Activated CD4-positive, alpha-beta T cell treated with anti-CD3 and anti-CD28 coated beads for 36 hours (primary cell): ENCODE data around the gene KLC1. TPM values are rescaled to one million over a fixed set of nuclear protein-coding genes. Genes with fewer than 3 reads are reported as not detected.

ENCODE experiments used
- ATAC-seq: fragments of 200-7000 bp; cut with Tn5 transposase; one replicate; pipeline ENCODE4 v1.10.0; 2021; ENCODE audit warnings: mild to moderate bottlenecking, moderate library complexity
- CTCF ChIA-PET: fragments of 350-600 bp; sonication (Branson Sonifier 250); formaldehyde crosslinking; loops from one replicate; lab custom pipeline; 2021; ENCODE audit warnings: antibody characterized with exemption; lab: Charles Lee
- POLR2A ChIA-PET: fragments of 350-600 bp; sonication (Branson Sonifier 250); formaldehyde crosslinking; loops from one replicate; lab custom pipeline; 2021; ENCODE audit warnings: antibody characterized with exemption, inconsistent platforms; lab: Charles Lee
- DNase-seq: peaks from one replicate; pipeline ENCODE4 v3.0.0-alpha.2; 2020
- H3K27ac Mint-ChIP-seq: one replicate; pipeline ENCODE4 v1.8.0; 2021; ENCODE audit warnings: mixed read lengths
- H3K27me3 Mint-ChIP-seq: one replicate; pipeline ENCODE4 v1.8.0; 2021; ENCODE audit warnings: mixed read lengths
- H3K36me3 Mint-ChIP-seq: one replicate; pipeline ENCODE4 v1.8.0; 2021; ENCODE audit warnings: low read depth, mixed read lengths
- H3K4me1 Mint-ChIP-seq: one replicate; pipeline ENCODE4 v1.8.0; 2021; ENCODE audit warnings: mixed read lengths
- H3K4me3 Mint-ChIP-seq: one replicate; pipeline ENCODE4 v1.8.0; 2021; ENCODE audit warnings: mild to moderate bottlenecking, moderate library complexity, mixed read lengths
- H3K9me3 Mint-ChIP-seq: one replicate; pipeline ENCODE4 v1.8.0; 2021; ENCODE audit warnings: low read depth, mixed read lengths
- intact Hi-C, 2 experiments: fragments of 100-400 bp; cut with DNase I in 1 of 2; cut with micrococcal nuclease in 1 of 2; formaldehyde crosslinking; loops; one replicate each; pipeline versions ENCODE4 v1.14.2 to v1.15.1; 2022 to 2024; cut with DNase I, micrococcal nuclease
- total RNA-seq, 2 experiments: library from RNA; stranded (reverse); gene quantifications; one replicate each; pipeline ENCODE4 v1.2.3, GENCODE V29; 2021

The KLC1 gene
- total RNA-seq, 2 experiments from 2014 or later = 97.4 to 113 TPM

- H3K4me3 Mint-ChIP-seq = no peak overlapping the region
- peaks cover 16% of the 10 kb centered on the region for H3K36me3 Mint-ChIP-seq
- H3K4me1 Mint-ChIP-seq = no peaks in the 10 kb centered on the region
- H3K27ac Mint-ChIP-seq = no peak overlapping the region
- intact Hi-C loops = no loop called here
- no peaks in the 10 kb centered on the region for H3K9me3 Mint-ChIP-seq
- CTCF ChIA-PET = no interaction called here
- no peaks in the 10 kb centered on the region for H3K27me3 Mint-ChIP-seq
- ATAC-seq (no peak), DNase-seq (no peak)
- POLR2A ChIA-PET = no interaction called here
Observed at GRCh38 chr14:103699901-103700752, 71.1 kb downstream of the KLC1 start.

GRCh38 chr14:103700753-103701490 lies 71.9 kb downstream of the KLC1 start:
- ChIA-PET POLR2A (interaction anchor here (1.2 kb wide), 1 partner anchor 15 kb away, joined by 3 read pairs; the partner anchor contains the start of genes XRCC3 and ZFYVE21), CTCF (no interaction called here)
- Mint-ChIP-seq H3K27me3 (no peaks in the 10 kb centered on the region), H3K36me3 (peaks cover 18% of the 10 kb centered on the region), H3K27ac (no peak overlapping the region), H3K9me3 (no peaks in the 10 kb centered on the region), H3K4me1 (no peaks in the 10 kb centered on the region), H3K4me3 (no peak overlapping the region)
- peak; percentile 23 for ATAC-seq
- intact Hi-C loops = no loop called here
- no peak for DNase-seq

DNA sequence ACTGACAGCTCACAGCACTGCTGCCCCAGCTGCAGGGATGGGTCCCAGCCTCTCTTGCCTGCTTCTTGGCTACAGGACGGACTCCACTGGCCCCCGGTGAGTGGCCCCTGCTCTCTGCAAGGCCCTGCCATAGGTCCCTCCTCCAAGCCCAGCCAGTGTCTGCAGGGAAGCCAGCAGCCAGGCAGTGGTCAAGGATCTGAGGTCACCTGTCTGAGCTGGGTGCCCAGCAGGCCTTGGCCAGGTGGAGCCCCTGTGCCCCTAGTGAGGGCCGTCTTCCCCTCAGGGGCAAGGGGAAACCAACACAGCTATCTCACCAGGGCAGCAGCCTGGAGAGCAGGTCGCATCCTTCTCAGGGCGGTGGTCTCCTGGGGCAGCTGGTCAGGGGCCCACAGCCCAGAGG lies 73.1 kb downstream of the KLC1 start:
- ChIA-PET POLR2A (interaction anchor here (1.2 kb wide), 1 partner anchor 13 kb away, joined by 3 read pairs; the partner anchor contains the start of genes XRCC3 and ZFYVE21), CTCF (no interaction called here)
- Mint-ChIP-seq H3K27ac (no peak overlapping the region), H3K4me1 (no peaks in the 10 kb centered on the region), H3K36me3 (peaks cover 18% of the 10 kb centered on the region), H3K9me3 (no peaks in the 10 kb centered on the region), H3K4me3 (no peak overlapping the region), H3K27me3 (no peaks in the 10 kb centered on the region)
- no peak for ATAC-seq
- no peak for DNase-seq
- intact Hi-C loops = no loop called here

DNA sequence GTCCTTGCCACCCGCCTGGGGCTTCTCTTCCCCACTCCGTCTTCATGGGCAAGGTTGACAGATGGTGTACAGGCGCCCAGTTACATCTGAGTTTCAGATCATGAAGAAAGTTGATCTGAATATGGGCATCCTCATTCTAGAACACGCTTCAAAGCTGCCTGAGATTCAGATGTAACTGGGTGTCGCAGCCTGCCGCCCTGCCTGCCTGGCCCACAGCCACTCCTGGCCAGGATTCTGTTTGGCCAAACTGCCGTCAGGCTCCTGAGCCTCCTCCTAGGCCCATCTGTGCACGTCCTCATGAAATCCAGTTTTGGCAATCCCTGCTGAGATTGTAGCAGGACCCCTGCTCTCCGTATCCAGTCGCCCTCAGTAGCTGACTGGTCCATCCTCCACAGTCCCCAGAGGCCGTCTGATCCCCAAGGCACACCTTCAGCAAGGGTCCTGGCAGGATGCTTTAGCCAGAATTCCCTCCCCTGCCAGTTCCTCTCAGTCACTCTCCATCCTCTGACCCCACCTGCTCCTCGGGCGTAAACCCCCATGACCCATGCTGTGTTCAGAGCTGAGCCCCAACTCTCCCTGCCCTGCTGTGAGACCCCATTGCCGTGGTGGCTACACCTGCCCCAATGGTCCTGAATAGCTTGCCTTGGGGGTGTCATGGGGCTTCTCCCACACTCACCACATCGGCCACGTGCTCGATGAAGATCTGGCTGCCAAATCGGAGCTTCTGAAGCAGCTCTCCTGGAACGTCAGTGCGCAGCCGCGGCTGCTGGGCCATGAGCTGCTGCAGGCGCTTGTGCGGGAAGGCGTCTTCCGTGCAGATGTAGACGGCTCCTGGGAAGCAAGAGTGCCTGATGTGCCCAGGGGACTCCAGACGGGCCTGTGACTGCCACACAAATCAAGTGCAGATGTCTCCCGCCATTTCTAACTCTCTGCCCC lies 73.8 kb downstream of the KLC1 start:
- no peak for DNase-seq
- Mint-ChIP-seq H3K9me3 (no peaks in the 10 kb centered on the region), H3K36me3 (peaks cover 18% of the 10 kb centered on the region), H3K4me1 (no peaks in the 10 kb centered on the region), H3K27ac (peak overlapping the region; percentile 24), H3K4me3 (no peak overlapping the region), H3K27me3 (no peaks in the 10 kb centered on the region)
- POLR2A ChIA-PET = no interaction called here
- ATAC-seq = no peak
- intact Hi-C loops = no loop called here
- CTCF ChIA-PET = interaction anchor here (0.7 kb wide), 1 partner anchor 10 kb away, joined by 3 read pairs; no protein-coding TSS in a partner anchor

DNA sequence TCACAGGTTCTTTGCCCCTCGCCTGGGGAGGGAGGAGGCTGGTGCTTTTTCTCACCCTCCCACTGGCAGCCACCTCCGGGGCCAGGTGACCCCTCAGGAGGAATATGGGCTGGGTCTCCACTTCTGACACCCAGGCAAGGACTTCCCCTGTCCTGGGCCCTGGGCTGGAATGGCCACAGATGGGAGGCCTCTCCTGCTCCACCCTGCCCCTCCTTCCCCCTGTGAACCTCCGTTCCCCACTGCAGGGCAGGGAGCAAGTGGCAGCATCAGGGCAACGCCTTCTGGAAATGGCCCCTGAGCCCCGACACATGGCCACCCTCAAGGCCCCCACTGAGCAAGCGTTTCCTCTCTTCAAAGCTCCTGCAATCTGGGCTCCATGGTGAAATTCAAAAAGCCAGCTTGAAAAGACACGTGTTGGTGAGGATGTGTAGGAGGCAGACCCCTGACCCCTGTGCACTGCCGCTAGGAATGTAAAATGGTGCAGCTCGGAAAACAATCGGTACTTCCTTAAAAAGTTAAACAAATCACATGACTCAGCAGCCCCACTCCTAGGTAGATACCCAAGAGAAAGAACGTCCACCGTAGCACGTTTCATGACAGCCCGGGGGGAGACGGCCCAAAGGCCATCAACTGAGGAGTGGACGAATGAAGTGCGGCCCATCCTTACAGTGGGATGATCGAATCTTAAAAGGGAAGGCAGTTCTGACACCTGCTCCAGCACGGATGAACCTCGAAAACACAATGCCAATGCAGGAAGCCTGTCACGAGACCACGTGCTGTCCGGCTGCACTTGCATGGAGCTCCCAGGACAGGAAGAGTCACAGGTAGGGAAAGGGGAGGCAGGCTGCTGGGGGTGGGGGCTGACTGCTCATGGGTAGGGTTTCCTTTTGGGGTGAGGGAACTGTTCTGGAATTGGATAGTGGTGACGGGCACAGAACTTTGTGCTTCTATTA lies 74.7 kb downstream of the KLC1 start:
- peak overlapping the region; percentile 53 for H3K27ac Mint-ChIP-seq
- peaks cover 25% of the 10 kb centered on the region for H3K36me3 Mint-ChIP-seq
- ATAC-seq = no peak
- H3K27me3 Mint-ChIP-seq = no peaks in the 10 kb centered on the region
- intact Hi-C loops = no loop called here
- CTCF ChIA-PET = no interaction called here
- no peak for DNase-seq
- H3K9me3 Mint-ChIP-seq = no peaks in the 10 kb centered on the region
- H3K4me3 Mint-ChIP-seq = no peak overlapping the region
- POLR2A ChIA-PET = no interaction called here
- no peaks in the 10 kb centered on the region for H3K4me1 Mint-ChIP-seq

DNA sequence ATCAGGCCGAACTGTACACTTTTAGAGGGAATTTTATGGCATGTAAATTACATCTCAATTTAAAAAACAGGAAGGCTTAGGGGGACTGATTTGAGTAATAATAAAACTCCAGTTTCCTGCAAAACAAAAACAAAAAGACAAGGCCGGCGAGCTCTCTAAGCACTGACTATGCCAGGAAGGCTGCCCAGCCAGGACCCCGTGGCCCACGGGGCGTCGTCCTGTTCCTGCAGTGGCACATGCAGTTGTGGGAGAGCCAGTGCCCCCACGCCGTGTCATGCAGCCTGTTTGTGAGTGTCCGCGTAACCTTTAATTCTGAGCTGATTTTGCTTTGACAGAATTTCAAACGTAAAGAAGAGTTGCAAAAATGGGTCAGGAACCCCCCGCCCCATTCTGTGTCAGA lies 75.7 kb downstream of the KLC1 start:
- ATAC-seq = no peak
- Mint-ChIP-seq H3K9me3 (no peaks in the 10 kb centered on the region), H3K4me1 (no peaks in the 10 kb centered on the region), H3K27me3 (no peaks in the 10 kb centered on the region), H3K36me3 (peaks cover 31% of the 10 kb centered on the region), H3K27ac (no peak overlapping the region), H3K4me3 (no peak overlapping the region)
- POLR2A ChIA-PET = interaction anchor here (0.7 to 1.4 kb wide), 2 partner anchors 9 kb away, joined by 3 read pairs; no protein-coding TSS in a partner anchor
- CTCF ChIA-PET = no interaction called here
- DNase-seq = no peak
- intact Hi-C loops = no loop called here

DNA sequence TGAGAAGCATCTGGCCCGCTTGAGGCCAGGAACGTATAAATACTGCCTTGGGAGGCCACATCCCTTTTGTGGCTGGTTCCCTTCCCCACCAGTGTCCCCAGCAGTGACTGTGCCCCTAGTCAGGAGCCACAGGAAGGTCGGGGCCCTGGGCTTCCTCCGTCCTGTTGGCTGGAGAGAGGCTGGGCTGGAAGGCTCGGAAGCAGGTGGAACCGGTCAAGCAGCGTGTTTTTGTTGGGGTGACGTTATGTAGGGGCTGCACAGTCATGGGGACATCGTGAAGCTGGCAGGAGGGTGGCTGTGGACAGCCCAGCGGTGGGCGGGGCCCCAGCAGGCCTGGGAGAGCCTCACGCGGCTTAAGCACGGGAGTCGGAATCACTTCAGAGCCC lies 76.1 kb downstream of the KLC1 start:
- no peaks in the 10 kb centered on the region for H3K9me3 Mint-ChIP-seq
- no peak for DNase-seq
- ChIA-PET CTCF (interaction anchor here (0.9 to 1.1 kb wide), 2 partner anchors 15 to 110 kb away, joined by 3 read pairs; no protein-coding TSS in a partner anchor), POLR2A (interaction anchor here (0.7 to 1.4 kb wide), 2 partner anchors 8 to 9 kb away, joined by 3 read pairs; no protein-coding TSS in a partner anchor)
- H3K36me3 Mint-ChIP-seq = peaks cover 31% of the 10 kb centered on the region
- no peak overlapping the region for H3K4me3 Mint-ChIP-seq
- H3K4me1 Mint-ChIP-seq = no peaks in the 10 kb centered on the region
- intact Hi-C loops = no loop called here
- no peak overlapping the region for H3K27ac Mint-ChIP-seq
- no peak for ATAC-seq
- H3K27me3 Mint-ChIP-seq = no peaks in the 10 kb centered on the region

DNA sequence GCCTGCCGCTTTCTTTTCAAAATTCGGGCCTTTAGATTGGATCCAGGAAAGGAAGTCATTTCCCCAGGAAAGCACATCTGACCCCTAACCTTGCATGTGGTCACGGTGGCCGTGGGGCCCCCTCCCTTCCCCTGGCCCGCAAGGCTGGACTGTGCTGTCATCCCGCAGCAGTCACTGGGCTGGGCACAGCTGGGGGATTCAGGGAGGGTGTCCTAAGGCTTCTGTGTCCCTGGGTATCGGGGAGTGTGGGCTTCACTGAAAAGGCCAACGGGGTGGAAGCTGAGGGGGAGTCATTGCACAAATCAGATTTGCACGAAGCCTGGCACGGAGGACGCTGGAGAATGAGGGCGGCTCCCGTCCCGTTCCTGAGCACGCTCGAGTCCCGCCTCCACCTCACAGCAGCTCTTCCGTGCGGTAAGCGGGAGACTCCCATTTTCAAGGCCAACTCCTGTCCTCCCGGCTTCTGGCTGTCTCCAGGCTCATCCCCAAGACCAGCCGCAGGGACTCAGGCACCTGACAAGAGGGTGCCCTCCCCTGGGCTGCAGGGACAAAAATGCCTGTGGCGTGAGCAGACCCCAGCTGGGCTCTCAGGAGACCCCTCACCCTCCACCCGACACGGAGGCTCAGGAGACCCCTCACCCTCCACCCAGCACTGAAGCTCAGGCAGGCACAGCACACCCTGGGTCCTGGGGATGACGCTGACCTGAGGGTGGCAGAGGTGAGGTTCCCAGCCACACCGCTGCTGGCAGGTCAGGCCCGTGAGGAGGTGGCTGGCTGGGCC lies 76.7 kb downstream of the KLC1 start:
- intact Hi-C loops = no loop called here
- Mint-ChIP-seq H3K4me3 (no peak overlapping the region), H3K27me3 (no peaks in the 10 kb centered on the region), H3K27ac (no peak overlapping the region), H3K36me3 (peaks cover 31% of the 10 kb centered on the region), H3K9me3 (no peaks in the 10 kb centered on the region), H3K4me1 (no peaks in the 10 kb centered on the region)
- ChIA-PET CTCF (interaction anchor here (0.9 to 1.1 kb wide), 3 partner anchors 15 to 111 kb away, joined by 3 read pairs; no protein-coding TSS in a partner anchor), POLR2A (interaction anchor here (1.4 kb wide), 1 partner anchor 8 kb away, joined by 3 read pairs; no protein-coding TSS in a partner anchor)
- ATAC-seq (no peak), DNase-seq (no peak)

DNA sequence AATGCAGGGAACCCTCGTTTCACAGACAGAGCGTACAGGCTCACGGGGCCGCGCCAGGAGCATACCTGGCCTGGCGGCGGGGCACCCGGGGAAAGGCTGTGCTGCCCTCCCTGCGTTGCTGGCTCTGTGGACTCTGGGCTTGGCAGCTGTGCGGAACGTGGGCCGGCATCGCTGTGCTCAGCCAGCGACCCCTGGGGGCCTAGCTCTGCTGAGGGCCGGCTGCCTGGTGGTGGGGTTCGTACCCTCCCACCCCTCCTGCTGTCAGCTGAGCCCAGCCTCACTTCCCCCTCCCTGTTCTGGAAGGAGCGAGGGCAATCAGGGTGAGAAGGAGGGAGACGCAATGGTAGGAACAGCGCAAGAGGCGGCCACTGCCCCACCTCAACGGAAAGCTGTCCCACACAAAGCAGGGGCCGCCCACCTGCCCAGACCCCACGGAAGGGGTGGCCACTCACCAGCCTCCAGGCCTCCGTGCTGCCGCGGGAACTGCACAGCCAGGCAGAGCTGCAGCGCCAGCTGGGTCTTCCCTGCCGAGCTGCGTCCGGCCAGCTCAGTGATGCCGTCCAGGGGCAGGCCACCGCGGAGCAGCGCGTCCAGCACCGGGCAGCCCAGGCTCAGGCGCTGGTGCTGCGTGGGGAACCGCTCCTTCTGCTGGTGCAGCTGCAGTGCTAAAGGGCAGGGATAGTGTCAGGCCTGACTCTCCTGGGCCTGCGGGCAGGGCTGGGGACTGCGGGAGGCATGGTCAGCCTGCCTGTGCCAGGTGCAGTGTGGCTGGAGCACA lies 77.7 kb downstream of the KLC1 start:
- DNase-seq = no peak
- Mint-ChIP-seq H3K9me3 (no peaks in the 10 kb centered on the region), H3K4me3 (no peak overlapping the region), H3K4me1 (peaks cover 2% of the 10 kb centered on the region), H3K36me3 (peaks cover 37% of the 10 kb centered on the region), H3K27ac (no peak overlapping the region), H3K27me3 (no peaks in the 10 kb centered on the region)
- intact Hi-C loops = no loop called here
- no peak for ATAC-seq
- POLR2A ChIA-PET = interaction anchor here (1.1 kb wide), 1 partner anchor 9 kb away, joined by 3 read pairs; the partner anchor contains the start of gene ZFYVE21
- CTCF ChIA-PET = interaction anchor here (1.0 kb wide), 1 partner anchor 22 kb away, joined by 3 read pairs; no protein-coding TSS in a partner anchor
